Stimulated activated CD4-positive, alpha-beta T cell treated with anti-CD3 and anti-CD28 coated beads, Interleukin-4, amount 100 ng/mL, for 1 hour (primary cell): ENCODE data around the gene SNRPD2.
A peak's percentile ranks its signal among the peaks of the same experiment; 100 is the strongest.

Experiments
- DNase-seq: peaks from one replicate; pipeline ENCODE4 v3.0.0-alpha.2; 2020

The SNRPD2 gene

GRCh38 chr19:45655073-45655472 is 36.7 kb downstream of the SNRPD2 start:
- DNase-seq, result no peak

- no peak for DNase-seq
Observed at GRCh38 chr19:45653634-45654033, 38.1 kb downstream of the SNRPD2 start.

DNA sequence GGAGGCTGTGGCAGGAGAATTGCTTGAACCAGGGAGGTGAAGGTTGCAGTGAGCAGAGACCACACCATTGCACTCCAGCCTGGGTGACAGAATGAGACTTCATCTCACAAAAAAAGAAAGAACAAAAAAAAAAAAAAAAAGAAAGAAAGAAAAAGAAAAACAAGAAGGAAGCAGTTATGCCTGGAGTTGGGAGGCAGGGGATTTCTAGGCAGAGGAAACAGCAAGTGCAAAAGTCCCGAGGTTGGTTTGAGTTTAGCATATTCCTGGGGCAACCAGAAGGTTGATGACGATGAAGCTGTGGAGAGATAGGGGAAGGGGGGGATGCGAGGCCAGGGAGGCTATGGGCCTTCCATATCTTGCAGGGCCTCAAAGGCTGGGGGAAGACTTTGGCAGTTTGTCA is 41.0 kb downstream of the SNRPD2 start:
- DNase-seq, result no peak

DNA sequence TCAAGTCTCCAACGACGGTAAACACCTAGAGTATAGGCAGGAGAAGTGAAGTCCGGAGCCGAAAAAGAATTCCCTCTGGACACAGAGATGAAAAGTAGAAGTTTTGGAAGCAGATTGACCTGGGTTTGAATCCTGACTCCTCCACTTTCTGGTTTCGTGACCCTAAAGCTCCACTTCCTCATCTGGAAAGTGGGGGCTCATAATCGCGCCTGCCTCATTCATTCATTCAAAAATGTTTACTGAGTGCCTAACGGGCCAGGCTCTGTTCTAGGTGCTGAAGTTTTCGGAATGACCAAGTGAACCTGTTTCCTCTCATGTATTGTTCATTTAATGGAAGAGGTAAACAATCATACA is 45.4 kb downstream of the SNRPD2 start:
- DNase-seq, result no peak

DNA sequence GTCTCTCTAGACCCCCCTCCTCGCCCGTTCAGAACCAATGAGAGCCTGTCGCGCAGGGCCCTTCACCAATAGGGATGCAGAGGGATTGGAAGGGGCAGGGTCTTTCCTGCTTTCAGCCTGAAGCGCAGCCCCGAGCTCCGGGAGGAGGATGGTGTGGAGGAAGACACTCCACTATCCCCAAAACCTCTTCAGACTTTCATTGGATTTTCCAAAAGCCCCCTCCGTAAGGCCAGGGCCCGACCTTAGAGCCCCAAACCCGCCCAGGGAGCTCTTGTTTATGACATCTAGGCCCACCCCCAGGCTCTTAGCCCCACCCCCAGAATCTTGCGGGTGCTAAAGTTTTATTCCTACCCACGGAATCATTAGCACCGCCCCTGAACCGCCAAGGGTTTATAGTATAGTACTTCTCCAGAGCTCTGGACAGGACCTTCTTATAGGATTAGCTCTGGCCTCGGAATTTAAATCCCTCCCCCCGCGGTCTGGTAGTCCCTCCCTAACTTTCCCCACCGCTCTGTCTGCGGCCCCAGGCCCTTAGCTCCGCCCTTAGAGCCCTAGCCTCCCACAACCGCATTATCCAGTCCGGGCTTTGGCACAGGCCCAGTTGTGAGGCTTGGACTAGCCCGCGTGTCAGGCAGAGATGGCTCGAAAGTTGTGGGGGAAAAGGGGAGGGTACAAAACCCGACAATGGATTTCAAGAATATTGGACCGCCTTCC is 46.0 kb downstream of the SNRPD2 start:
- DNase-seq, result peak; percentile 80

DNA sequence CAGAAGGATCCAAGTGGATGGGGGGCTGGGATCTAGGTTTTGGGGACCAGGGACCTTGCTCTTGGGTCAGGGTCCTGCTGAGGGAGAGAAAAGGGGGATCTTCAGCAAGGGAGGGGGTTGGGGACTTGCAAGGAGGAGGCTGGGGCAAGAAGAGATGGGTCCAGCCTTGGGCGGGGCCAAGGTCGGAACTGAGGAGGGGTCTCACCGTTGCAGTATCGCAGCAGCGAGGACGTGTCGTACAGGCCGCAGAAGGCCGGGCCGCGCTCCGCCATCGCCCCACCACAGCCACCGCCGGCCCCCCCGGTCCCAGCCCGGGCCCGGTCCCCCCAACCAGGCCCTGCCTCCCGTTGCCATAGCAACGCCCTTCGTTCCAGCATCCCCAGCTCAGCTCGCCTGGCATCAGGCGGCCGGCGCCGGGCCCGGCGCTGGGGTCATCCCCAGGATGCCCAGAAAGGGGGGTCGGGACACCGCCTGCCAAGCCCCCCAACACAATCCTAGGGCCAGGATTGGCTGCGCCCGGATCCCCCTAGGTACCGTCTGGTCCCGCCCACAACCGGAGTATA is 46.6 kb downstream of the SNRPD2 start:
- DNase-seq, result no peak

DNA sequence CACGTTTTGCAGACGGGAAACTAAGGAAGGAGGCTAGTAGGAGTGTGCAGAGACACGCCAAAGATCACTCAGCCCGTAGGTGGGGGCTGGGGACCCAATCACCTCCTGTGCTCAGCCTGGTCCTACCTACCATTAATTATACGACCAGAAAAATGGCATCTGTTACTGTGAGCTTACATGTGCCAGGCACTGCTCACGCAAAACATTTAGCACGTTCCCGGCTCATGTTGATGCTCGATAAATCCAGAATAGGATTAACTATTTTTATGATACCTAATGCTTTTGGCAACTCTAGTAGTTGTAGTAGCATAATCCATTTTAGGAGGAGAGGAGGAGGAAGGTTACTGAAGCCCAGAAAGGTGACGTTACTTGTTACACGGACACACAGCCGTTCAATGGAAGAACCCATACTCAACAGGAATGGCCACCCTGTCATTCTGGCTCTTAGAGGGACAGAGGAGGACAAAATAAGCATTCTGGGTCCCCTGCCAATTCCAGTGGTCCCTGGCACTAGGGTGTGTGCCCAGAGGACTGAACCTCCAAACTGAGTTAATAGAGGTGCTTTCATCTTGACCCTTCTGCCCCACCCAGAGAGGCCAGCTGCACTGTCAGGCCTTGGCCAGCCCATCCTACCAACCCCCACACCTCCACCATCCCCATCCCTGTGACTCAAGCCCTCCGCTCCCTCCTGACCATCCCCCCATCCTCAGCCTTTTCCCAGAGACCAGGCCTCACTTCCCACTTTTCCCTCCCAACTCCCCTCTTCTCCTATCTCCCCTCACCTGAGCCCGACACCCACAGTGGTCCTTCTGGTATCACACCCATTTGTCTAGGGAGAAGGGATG is 47.6 kb downstream of the SNRPD2 start:
- DNase-seq, result no peak

- peak; percentile 96 for DNase-seq
Observed at GRCh38 chr19:45643024-45643926, 48.5 kb downstream of the SNRPD2 start.

DNA sequence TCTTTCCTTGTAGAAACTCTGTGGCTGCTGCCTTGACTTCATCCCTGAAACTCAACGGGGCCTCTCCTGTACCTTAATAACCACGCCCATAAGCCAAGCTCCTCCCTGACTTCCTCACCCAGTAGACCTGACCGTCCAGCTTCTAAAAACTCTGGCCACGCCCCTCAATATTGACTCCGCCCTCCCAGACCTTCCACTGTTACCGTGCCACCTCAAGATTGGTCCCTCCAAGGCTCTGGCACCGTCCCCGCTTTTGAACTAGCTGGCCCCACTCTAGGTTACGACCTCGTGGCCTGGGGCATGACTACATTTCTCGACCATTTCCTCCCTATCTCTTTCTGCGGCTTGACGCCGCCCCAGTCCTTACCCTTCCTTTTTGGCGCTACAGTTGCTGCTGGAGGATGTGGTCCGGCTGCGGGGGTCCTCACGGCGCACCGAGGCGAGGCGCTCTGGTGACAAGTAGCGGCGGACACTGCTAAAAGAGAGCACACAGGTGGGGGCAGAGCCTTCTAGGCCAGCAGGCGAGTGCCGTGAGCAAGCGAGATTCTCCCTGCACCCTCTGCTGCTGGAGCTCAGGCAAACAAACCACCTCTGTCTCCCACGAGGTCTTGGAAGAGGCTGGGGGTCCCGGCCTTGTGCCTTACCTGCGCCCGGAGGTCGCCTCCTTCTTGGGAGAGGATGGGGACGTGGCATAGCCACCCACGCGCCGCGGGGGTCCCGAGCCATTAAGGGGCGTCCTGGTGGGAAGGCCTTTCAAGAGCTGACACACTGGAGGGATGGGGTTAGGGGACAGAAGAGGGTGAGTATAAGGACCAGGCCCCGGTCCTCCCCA is 50.3 kb downstream of the SNRPD2 start:
- DNase-seq, result peak; percentile 75

- DNase-seq, result peak; percentile 42
Observed at GRCh38 chr19:45640849-45641273, 50.9 kb downstream of the SNRPD2 start.

GRCh38 chr19:45638930-45639729 is 52.6 kb downstream of the SNRPD2 start, which contains the start of gene EML2:
EML2 (minus strand) TSS chr19:45639397; CDS start chr19:45639376, 21 bp downstream.
- DNase-seq, result peak; percentile 64

DNA sequence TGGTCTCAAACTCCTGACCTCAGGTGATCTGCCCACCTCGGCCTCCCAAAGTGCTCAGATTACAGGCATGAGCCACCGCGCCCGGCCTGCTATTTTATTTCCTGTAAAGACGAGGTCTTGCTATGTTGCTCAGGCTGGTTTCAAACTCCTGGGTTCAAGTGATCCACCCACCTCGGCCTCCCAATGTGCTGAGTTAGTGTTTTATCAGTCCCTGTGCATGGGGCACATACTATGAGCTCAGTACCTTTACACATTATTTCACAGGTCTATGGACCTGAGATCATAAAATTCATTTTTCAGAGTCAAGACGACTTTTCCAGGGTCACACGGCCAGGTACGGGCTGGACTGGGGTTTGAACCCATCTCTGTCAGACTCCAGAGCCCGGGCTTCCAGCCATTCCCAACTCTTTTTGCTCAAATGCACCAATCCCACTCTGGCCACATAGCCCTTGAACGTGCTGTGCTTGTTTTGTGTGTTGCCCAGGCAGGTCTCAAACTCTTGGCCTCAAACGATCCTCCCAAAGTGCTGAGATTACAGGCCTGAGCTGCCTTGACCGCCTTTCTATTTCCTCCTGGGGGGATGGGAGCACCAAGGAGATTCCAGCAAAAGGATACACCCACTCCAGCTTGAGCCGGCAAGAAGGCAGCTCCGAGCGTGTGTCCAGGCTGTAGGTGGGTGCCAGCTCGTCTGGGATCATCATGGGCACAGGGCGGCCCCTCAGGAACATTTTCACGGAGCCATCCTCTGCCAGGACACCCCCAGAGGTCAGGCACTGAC is 53.7 kb downstream of the SNRPD2 start:
- no peak for DNase-seq
